Activated CD8-positive, alpha-beta memory T cell treated with anti-CD3 and anti-CD28 coated beads, Interleukin-2, amount 10 ng/mL, durations not matched to agents 7 days and 5 days (primary cell): ENCODE measurements around the gene CCDC201. TPM values are rescaled to one million over a fixed set of nuclear protein-coding genes. Genes with fewer than 3 reads are reported as not detected.

ENCODE experiments used
- ATAC-seq: fragments of 150-1000 bp; cut with Tn5 transposase; one replicate; pipeline ENCODE4 v1.10.0; 2021; ENCODE audit warnings: moderate library complexity
- CTCF ChIA-PET: fragments of 350-600 bp; sonication (Branson Sonifier 250); formaldehyde crosslinking; loops from one replicate; lab custom pipeline; 2021; ENCODE audit warnings: antibody characterized with exemption; lab: Charles Lee
- DNase-seq: peaks from one replicate; pipeline ENCODE4 v3.0.0-alpha.2; 2020
- H3K27ac Mint-ChIP-seq: one replicate; pipeline ENCODE4 v1.8.0; 2021; ENCODE audit warnings: mild to moderate bottlenecking, mixed read lengths
- H3K27me3 Mint-ChIP-seq: one replicate; pipeline ENCODE4 v1.8.0; 2021; ENCODE audit warnings: mixed read lengths
- H3K36me3 Mint-ChIP-seq: one replicate; pipeline ENCODE4 v1.8.0; 2021; ENCODE audit warnings: mild to moderate bottlenecking, mixed read lengths
- H3K4me1 Mint-ChIP-seq: one replicate; pipeline ENCODE4 v1.8.0; 2021; ENCODE audit warnings: mixed read lengths
- H3K4me3 Mint-ChIP-seq: one replicate; pipeline ENCODE4 v1.8.0; 2021; ENCODE audit warnings: mild to moderate bottlenecking, moderate library complexity, mixed read lengths
- H3K9me3 Mint-ChIP-seq: one replicate; pipeline ENCODE4 v1.8.0; 2022; ENCODE audit warnings: low read depth, mixed read lengths
- total RNA-seq, 2 experiments: library from RNA; stranded (reverse); gene quantifications; one replicate each; pipeline ENCODE4 v1.2.3, GENCODE V29; 2021

The CCDC201 gene
- total RNA-seq, 2 experiments from 2014 or later, result not detected

- H3K27me3 Mint-ChIP-seq, result no peaks in the 10 kb centered on the region
- CTCF ChIA-PET, result no interaction called here
These were observed 38.4 kb upstream of the CCDC201 start for GRCh38 chr7:45911311-45911710.

GRCh38 chr7:45910855-45911254 is 38.0 kb upstream of the CCDC201 start:
- no peak overlapping the region for H3K4me3 Mint-ChIP-seq
- H3K36me3 Mint-ChIP-seq, result no peaks in the 10 kb centered on the region
- no peaks in the 10 kb centered on the region for H3K9me3 Mint-ChIP-seq
- DNase-seq, result no peak
- H3K27ac Mint-ChIP-seq, result no peak overlapping the region
- no peak for ATAC-seq
- CTCF ChIA-PET, result no interaction called here
- peaks cover 4% of the 10 kb centered on the region for H3K4me1 Mint-ChIP-seq
- no peaks in the 10 kb centered on the region for H3K27me3 Mint-ChIP-seq

More at GRCh38 chr7:45911311-45911710, 38.4 kb upstream of the CCDC201 start:
- no peak for ATAC-seq
- H3K4me3 Mint-ChIP-seq, result no peak overlapping the region
- H3K27ac Mint-ChIP-seq, result no peak overlapping the region
- H3K36me3 Mint-ChIP-seq, result peaks cover 3% of the 10 kb centered on the region
- H3K4me1 Mint-ChIP-seq, result peaks cover 9% of the 10 kb centered on the region
- H3K9me3 Mint-ChIP-seq, result no peaks in the 10 kb centered on the region
- no peak for DNase-seq

GRCh38 chr7:45909561-45909960 is 36.7 kb upstream of the CCDC201 start:
- H3K27ac Mint-ChIP-seq, result no peak overlapping the region
- no peaks in the 10 kb centered on the region for H3K4me1 Mint-ChIP-seq
- CTCF ChIA-PET, result no interaction called here
- ATAC-seq, result no peak
- H3K9me3 Mint-ChIP-seq, result no peaks in the 10 kb centered on the region
- H3K36me3 Mint-ChIP-seq, result no peaks in the 10 kb centered on the region
- no peak overlapping the region for H3K4me3 Mint-ChIP-seq
- no peak for DNase-seq
- no peaks in the 10 kb centered on the region for H3K27me3 Mint-ChIP-seq

DNA sequence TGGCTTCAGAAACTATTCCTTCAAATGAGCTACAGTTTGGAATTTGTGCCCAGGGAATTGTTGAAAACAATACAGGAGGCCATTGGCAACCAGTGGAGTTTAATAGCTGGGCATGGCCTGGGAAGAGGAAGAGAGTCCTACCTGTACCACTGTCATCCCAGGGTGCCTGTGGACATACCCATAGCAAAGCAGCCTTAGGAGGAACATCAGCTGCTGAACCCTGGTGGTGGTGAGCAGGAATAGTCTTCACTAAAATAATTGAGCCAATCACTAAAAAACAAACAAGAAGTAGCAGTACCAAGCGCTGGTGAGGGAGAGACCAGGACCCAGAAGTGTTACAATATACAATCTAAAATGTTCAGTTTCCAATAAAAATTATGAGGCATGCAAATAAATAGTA is 29.9 kb upstream of the CCDC201 start:
- no peak for ATAC-seq
- no peak for DNase-seq
- H3K4me1 Mint-ChIP-seq, result no peaks in the 10 kb centered on the region
- H3K9me3 Mint-ChIP-seq, result no peaks in the 10 kb centered on the region
- no peaks in the 10 kb centered on the region for H3K36me3 Mint-ChIP-seq
- no peak overlapping the region for H3K27ac Mint-ChIP-seq
- H3K27me3 Mint-ChIP-seq, result peaks cover 6% of the 10 kb centered on the region
- H3K4me3 Mint-ChIP-seq, result no peak overlapping the region
- CTCF ChIA-PET, result no interaction called here

DNA sequence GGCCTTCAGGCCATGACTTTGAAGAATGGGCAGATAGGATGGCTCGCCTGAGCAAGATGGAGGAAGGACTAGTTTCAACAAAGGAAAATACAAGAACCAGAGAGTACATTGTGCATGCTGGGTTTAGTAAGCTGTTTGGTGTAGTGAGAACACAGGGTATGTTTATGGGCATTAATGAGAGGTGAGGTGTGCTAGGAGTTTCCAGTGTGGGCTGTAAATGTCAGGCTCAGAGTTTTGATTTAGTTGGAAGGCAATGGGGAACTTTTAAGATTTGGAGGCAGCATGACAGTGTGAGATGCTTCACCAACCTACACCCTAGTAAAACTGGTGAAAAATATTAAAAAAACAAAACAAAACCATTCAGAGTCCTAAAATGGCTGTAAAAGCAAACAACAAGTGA is 28.7 kb upstream of the CCDC201 start:
- no peaks in the 10 kb centered on the region for H3K36me3 Mint-ChIP-seq
- no peak for ATAC-seq
- H3K9me3 Mint-ChIP-seq, result no peaks in the 10 kb centered on the region
- H3K27ac Mint-ChIP-seq, result no peak overlapping the region
- no peak overlapping the region for H3K4me3 Mint-ChIP-seq
- CTCF ChIA-PET, result no interaction called here
- no peaks in the 10 kb centered on the region for H3K4me1 Mint-ChIP-seq
- DNase-seq, result no peak
- peaks cover 9% of the 10 kb centered on the region for H3K27me3 Mint-ChIP-seq

DNA sequence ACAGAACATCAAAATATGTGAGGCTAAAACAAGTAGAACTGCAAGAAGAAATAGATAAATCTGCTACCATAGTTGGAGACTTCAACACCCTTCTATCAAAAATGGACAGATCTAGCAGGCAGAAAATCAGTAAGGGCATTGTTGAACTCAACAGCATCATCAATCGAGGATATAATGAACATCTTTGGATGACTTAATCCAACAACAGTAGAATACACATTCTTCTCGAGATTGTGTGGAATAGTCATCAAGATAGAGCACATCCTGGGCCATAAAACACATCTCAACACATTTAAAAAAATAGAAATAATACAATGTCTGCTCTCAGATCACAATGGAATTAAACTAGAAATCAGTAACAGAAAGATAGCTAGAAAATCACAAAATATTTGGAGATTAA is 25.3 kb upstream of the CCDC201 start:
- ATAC-seq, result no peak
- Mint-ChIP-seq H3K4me3 (no peak overlapping the region), H3K9me3 (no peaks in the 10 kb centered on the region), H3K4me1 (no peaks in the 10 kb centered on the region), H3K36me3 (no peaks in the 10 kb centered on the region), H3K27me3 (peaks cover 23% of the 10 kb centered on the region), H3K27ac (no peak overlapping the region)
- CTCF ChIA-PET, result no interaction called here
- DNase-seq, result no peak

DNA sequence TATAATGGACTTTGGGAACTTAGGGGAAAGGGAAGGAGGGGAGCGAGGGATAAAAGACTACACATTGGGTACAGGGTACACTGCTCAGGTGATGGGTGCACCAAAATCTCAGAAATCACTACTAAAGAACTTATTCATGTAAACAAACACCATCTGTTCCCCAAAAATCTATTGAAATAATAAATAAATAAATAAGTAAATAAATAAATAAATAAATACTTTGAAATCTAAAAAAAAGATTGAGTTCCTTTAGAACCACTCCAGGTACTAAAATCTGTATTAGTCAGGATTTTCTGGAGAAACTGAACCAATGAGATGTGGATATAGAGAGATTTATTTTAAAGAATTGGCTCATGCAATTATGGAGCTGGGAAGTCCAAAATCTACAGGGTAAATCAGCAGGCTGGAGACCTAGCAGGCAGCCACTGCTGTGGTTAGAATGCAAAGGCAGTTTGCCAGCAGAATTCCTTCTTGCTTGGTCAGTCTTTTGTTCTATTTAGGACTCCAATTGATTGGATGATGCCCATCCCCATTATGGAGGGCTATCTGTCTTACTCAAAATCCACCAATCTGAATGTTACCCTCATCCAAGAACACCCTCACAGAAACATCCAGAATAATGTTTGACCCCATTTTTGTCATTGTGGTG is 24.3 kb upstream of the CCDC201 start:
- H3K27ac Mint-ChIP-seq, result no peak overlapping the region
- no peaks in the 10 kb centered on the region for H3K36me3 Mint-ChIP-seq
- H3K4me1 Mint-ChIP-seq, result no peaks in the 10 kb centered on the region
- CTCF ChIA-PET, result no interaction called here
- ATAC-seq (no peak), DNase-seq (no peak)
- no peaks in the 10 kb centered on the region for H3K9me3 Mint-ChIP-seq
- H3K27me3 Mint-ChIP-seq, result peaks cover 24% of the 10 kb centered on the region
- H3K4me3 Mint-ChIP-seq, result no peak overlapping the region

- H3K4me3 Mint-ChIP-seq, result no peak overlapping the region
- DNase-seq, result no peak
- peaks cover 41% of the 10 kb centered on the region for H3K27me3 Mint-ChIP-seq
- no peak overlapping the region for H3K27ac Mint-ChIP-seq
- ATAC-seq, result no peak
- no peaks in the 10 kb centered on the region for H3K4me1 Mint-ChIP-seq
- no peaks in the 10 kb centered on the region for H3K36me3 Mint-ChIP-seq
- CTCF ChIA-PET, result no interaction called here
- H3K9me3 Mint-ChIP-seq, result no peaks in the 10 kb centered on the region
These were observed 21.8 kb upstream of the CCDC201 start for GRCh38 chr7:45894665-45895062.

- CTCF ChIA-PET, result interaction anchor here (1.0 kb wide), 1 partner anchor 27 kb away, joined by 3 read pairs; the partner anchor contains the start of gene IGFBP3
- Mint-ChIP-seq H3K9me3 (no peaks in the 10 kb centered on the region), H3K4me3 (no peak overlapping the region), H3K27ac (no peak overlapping the region), H3K36me3 (no peaks in the 10 kb centered on the region), H3K27me3 (peaks cover 47% of the 10 kb centered on the region), H3K4me1 (no peaks in the 10 kb centered on the region)
- ATAC-seq (no peak), DNase-seq (no peak)
These were observed 21.2 kb upstream of the CCDC201 start for GRCh38 chr7:45893996-45894664.

DNA sequence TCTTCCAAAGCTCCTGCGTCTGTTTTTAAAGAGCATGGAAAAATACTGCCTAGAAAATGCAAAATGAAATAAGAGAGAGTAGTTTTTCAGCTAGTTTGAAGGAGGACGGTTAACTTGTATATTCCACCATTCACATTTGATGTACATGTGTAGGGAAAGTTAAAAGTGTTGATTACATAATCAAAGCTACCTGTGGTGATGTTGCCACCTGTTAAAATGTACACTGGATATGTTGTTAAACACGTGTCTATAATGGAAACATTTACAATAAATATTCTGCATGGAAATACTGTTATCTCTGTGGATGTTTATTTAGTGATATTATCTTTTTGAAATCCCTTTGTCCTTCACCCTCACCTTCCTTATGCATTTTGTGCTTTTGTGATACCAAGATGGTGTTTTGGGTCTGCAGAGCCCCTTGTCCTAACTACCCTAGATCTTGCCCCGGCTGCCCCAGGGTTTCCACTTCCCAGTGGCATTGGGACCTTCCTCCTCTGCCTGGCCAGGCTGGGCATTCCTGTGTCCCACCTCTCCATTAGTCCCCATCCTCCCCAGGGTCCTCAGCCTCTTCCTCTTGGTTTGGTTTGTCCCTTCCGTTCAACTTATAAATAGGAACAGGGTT is 20.6 kb upstream of the CCDC201 start:
- Mint-ChIP-seq H3K36me3 (no peaks in the 10 kb centered on the region), H3K4me3 (no peak overlapping the region), H3K9me3 (no peaks in the 10 kb centered on the region), H3K4me1 (no peaks in the 10 kb centered on the region), H3K27ac (no peak overlapping the region), H3K27me3 (peaks cover 51% of the 10 kb centered on the region)
- CTCF ChIA-PET, result interaction anchor here (1.0 kb wide), 1 partner anchor 27 kb away, joined by 3 read pairs; the partner anchor contains the start of gene IGFBP3
- DNase-seq (no peak), ATAC-seq (no peak)

DNA sequence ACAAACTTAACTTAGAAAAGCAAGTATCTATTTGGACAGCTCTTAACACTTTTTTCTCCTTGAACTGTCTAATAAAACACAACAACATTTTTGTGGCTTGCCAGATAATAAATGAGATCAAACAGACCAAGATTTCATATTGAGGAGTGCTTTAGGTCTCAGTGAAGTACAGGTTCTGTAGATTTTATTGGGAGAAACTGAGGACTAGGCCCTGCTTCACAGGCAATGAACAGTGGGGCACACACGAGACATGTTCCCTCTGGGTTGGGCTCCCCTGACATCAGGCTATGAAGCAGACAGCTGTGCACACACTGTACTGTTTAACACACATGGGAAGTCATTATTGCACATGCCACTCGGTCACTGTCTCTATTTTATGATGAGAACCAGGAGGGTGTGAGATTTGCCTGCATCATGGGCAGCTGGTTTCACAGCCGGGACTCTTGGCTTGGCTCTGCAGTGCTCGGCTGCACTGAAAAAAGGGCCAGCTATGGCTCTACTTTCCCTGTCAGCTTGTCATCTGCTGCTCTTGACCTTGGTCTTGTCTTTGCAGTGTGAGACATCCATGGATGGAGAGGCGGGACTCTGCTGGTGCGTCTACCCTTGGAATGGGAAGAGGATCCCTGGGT is 19.6 kb upstream of the CCDC201 start:
- H3K27me3 Mint-ChIP-seq, result peaks cover 56% of the 10 kb centered on the region
- H3K9me3 Mint-ChIP-seq, result no peaks in the 10 kb centered on the region
- no peak overlapping the region for H3K27ac Mint-ChIP-seq
- H3K36me3 Mint-ChIP-seq, result no peaks in the 10 kb centered on the region
- H3K4me1 Mint-ChIP-seq, result no peaks in the 10 kb centered on the region
- CTCF ChIA-PET, result interaction anchor here (0.8 kb wide), 1 partner anchor 24 kb away, joined by 3 read pairs; no protein-coding TSS in a partner anchor
- no peak overlapping the region for H3K4me3 Mint-ChIP-seq
- ATAC-seq, result no peak
- no peak for DNase-seq

GRCh38 chr7:45891462-45892402 is 18.9 kb upstream of the CCDC201 start:
- Mint-ChIP-seq H3K4me3 (no peak overlapping the region), H3K36me3 (no peaks in the 10 kb centered on the region), H3K27me3 (peaks cover 63% of the 10 kb centered on the region), H3K27ac (no peak overlapping the region), H3K9me3 (no peaks in the 10 kb centered on the region), H3K4me1 (no peaks in the 10 kb centered on the region)
- ATAC-seq, result no peak
- CTCF ChIA-PET, result interaction anchor here (0.8 to 1.9 kb wide), 5 partner anchors 9 to 1363 kb away, joined by 3 to 13 read pairs (median 6); no protein-coding TSS in a partner anchor
- DNase-seq, result no peak
